ENCODE measurements around the gene NEUROG3.

The NEUROG3 gene

DNA sequence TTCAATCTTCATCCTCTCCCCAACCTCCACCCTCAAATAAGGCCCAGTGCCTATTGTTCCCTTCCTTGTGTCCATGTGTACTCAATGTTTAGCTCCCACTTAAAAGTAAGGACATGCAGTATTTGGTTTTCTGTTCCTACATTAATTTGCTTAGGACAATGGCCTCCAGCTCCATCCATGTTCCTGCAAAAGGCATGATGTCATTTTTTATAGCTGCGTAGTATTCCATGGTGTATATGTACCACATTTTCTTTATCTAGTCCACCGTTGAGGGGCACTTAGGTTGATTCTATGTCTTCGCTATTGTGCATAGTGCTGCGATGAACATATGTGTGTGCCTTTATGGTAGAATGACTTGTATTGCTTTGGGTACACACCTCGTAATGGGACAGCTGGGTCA lies 7.2 kb upstream of the NEUROG3 start:
- TF ChIP-seq, protein P1, sequence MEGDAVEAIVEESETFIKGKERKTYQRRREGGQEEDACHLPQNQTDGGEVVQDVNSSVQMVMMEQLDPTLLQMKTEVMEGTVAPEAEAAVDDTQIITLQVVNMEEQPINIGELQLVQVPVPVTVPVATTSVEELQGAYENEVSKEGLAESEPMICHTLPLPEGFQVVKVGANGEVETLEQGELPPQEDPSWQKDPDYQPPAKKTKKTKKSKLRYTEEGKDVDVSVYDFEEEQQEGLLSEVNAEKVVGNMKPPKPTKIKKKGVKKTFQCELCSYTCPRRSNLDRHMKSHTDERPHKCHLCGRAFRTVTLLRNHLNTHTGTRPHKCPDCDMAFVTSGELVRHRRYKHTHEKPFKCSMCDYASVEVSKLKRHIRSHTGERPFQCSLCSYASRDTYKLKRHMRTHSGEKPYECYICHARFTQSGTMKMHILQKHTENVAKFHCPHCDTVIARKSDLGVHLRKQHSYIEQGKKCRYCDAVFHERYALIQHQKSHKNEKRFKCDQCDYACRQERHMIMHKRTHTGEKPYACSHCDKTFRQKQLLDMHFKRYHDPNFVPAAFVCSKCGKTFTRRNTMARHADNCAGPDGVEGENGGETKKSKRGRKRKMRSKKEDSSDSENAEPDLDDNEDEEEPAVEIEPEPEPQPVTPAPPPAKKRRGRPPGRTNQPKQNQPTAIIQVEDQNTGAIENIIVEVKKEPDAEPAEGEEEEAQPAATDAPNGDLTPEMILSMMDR (IDR thresholded peaks at IDR 0.05; ENCODE audit: insufficient read depth, low read length, missing control alignments): no peak
- POLR2A ChIA-PET: interaction anchor here (0.7 kb wide), 1 partner anchor 289 kb away, joined by 4 read pairs; no protein-coding TSS in a partner anchor
- DNase-seq (ENCODE audit: low read depth, low spot score): no peak
- no peak overlapping the region for H3K4me3 ChIP-seq (ENCODE audit: low read depth, low read length)
- CTCF ChIA-PET: no interaction called here

DNA sequence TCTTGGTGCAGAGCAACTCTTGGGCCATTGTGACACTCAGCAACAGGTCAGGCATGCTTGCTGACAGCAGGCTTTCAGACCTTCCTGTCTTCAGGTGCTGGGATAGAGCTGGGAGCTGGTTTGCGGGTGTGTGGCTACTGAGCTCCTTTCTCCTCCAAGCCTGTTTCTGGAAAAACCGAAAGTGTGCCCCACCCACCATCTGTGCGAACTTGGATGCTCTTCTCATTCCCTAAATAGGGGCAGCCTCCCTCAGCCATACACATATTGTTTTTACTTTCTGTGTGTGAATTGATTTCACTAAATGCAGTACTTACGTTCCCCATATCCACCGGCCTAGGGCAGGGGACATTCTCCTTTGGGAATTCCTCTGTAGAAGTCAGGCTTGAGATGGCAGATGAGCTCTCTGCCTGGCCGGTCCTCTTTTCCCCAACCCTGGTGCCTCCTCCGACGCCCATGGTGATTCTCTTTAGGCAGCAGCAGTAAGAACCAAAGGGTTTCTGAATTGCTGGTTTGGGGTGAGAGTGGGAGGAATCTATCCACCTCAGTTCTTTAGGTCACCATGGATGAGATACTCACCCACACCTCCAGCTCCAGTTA lies 6.3 kb upstream of the NEUROG3 start:
- POLR2A ChIA-PET: no interaction called here
- TF ChIP-seq, protein P1 (IDR thresholded peaks at IDR 0.05; ENCODE audit: insufficient read depth, low read length, missing control alignments): no peak
- CTCF ChIA-PET: no interaction called here
- H3K4me3 ChIP-seq (ENCODE audit: low read depth, low read length): no peak overlapping the region
- DNase-seq (ENCODE audit: low read depth, low spot score): no peak

DNA sequence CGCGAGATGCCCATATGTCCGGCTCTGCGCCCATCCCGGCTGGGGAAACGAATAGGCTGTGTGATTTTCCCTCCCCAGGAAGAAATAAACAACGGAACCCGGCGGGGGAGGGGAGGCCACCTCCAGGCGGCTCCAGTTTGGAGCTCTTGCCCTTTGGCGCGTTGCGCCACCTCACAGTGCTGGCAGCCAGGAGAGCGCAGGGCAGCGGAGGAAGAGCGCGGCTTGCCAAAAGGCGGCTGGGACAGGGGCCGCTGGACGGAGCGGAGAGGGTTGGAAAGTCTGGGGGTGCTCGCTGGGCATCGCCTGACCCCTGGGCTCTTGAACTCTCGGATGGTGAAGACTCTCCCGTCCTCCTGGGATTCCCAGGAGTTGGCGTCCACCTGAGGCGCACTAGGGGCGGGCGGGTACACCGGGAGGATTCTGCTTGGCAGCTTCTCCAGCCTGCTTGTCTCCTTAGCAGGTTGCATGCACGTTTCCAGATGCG lies 5.3 kb upstream of the NEUROG3 start:
- TF ChIP-seq, protein P1 (IDR thresholded peaks at IDR 0.05; ENCODE audit: insufficient read depth, low read length, missing control alignments): no peak
- ChIA-PET POLR2A (no interaction called here), CTCF (no interaction called here)
- no peak overlapping the region for H3K4me3 ChIP-seq (ENCODE audit: low read depth, low read length)
- no peak for DNase-seq (ENCODE audit: low read depth, low spot score)

DNA sequence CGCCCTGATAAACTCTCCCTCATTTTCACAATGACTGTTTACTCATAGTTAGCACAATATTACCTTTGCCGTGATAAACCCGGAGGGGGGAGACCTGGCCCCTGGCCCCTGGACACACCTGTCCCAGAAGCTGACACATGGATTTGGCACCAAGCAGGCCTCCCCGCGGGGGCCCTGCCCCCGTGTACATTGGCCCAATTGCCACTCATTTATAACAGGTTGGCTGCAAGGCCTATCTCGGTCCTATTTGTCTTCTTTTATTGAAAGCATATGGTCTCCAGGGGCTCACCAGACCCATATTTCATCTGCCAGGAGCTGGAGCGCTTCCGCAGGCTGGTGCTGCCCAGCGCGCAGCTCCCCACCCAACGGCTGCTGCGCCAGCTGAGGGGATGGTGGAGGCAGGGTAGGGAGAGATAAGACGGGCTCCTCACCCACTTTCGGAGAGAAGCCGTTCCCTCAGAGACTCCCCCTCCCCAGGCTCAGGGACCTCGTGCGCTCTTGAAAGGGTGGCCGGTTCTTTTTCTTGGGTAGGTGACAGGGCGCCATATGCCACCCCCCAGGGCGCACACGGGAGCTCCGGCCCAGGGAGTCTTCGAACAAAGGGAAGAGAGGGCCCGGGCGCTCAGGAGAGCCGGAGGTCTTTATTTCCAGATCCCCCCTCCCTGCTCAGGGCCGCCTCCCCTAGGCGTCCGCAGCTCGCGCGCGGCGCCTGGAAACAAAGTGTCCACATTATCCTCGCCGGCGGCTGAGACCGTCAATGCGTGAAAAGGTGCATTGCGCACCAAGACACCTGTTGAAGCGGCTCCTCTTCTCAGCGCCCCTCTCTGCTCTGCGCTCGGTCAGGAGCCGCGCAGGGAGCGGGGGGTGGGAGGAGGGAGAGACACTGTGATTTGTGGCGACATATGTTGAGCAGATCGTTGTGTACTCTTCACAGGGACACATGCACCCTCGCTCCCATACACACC lies 4.3 kb upstream of the NEUROG3 start:
- POLR2A ChIA-PET: no interaction called here
- no peak overlapping the region for H3K4me3 ChIP-seq (ENCODE audit: low read depth, low read length)
- TF ChIP-seq, protein P1 (IDR thresholded peaks at IDR 0.05; ENCODE audit: insufficient read depth, low read length, missing control alignments): no peak
- DNase-seq (ENCODE audit: low read depth, low spot score): no peak
- CTCF ChIA-PET: no interaction called here

DNA sequence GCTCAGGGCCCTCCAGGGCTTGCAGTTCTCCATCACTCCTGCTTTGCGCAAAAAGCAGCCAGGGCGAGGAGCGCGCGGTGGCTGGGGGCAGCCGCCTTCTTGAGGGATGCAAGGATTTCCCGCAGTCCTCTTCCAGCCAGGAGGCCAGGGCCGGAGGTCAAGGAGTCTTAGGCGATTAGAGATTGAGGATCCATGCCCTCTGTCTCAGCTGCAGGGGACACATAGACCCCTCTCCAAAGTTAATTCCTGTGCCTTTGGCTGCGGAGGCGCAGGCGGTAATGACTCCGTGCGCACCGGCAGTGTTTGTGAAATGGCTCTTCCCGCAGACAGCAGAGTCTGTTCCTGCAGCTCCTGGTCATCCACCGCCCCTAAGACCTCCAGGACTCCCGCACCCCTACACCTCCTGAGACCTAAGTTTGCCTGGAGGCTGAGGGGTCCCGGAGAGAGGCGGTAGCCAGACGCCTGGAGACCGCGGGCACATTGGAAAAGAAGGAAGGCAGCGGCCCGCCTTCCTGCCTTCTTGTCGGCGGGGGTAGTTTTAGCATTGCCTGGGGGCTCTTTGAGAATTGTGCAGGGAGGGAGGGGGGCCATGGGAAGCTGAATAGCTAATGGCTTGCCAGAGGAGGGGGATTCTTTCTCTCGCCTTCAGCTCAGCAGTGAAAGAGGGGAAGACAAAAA lies 3.3 kb upstream of the NEUROG3 start:
- TF ChIP-seq, protein P1 (IDR thresholded peaks at IDR 0.05; ENCODE audit: insufficient read depth, low read length, missing control alignments): no peak
- no peak overlapping the region for H3K4me3 ChIP-seq (ENCODE audit: low read depth, low read length)
- CTCF ChIA-PET: no interaction called here
- no peak for DNase-seq (ENCODE audit: low read depth, low spot score)
- POLR2A ChIA-PET: no interaction called here
